ENCODE data around the gene DPM3. TPM values are rescaled to one million over a fixed set of nuclear protein-coding genes. Genes with fewer than 3 reads are reported as not detected.

The DPM3 gene
- total and polyA plus RNA-seq, 8 donors: 19.6 to 91.0 (median 29.1) TPM

DNA sequence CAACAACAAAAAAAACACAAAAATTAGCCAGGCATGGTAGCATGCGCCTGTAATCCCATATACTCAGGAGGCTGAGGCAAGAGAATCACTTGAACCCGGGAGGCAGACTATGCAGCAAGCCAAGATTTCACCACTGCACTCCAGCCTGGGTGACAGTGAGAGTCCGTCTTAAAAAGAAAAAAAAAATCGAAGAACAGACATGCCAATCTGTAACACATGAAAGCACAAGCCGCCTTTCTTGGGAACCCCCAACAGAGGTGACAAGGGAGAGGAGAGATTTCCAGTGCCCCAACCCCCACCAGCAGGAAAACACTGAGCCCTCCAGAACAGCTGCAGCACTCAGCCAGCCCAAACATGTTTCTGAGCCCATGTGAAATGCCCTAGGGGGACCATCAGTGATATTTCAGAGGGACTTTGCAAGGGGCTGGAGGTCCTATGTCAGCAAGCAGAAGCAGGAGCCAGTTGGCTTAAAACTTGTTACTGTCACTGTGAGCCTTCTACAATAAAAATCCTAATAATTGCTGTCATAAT, 26.8 kb downstream of the DPM3 start:
- H3K36me3 ChIP-seq: no peaks in the 10 kb centered on the region
- no peaks in the 10 kb centered on the region for H3K4me1 ChIP-seq
- intact Hi-C loops (cut with DNase I): no loop called here
- H3K9me3 ChIP-seq: no peaks in the 10 kb centered on the region
- H3K27ac ChIP-seq: no peak overlapping the region
- no peaks in the 10 kb centered on the region for H3K27me3 ChIP-seq
- no peak for DNase-seq
- no peak overlapping the region for H3K4me3 ChIP-seq
- no peak for ATAC-seq
- TF ChIP-seq, protein P1, sequence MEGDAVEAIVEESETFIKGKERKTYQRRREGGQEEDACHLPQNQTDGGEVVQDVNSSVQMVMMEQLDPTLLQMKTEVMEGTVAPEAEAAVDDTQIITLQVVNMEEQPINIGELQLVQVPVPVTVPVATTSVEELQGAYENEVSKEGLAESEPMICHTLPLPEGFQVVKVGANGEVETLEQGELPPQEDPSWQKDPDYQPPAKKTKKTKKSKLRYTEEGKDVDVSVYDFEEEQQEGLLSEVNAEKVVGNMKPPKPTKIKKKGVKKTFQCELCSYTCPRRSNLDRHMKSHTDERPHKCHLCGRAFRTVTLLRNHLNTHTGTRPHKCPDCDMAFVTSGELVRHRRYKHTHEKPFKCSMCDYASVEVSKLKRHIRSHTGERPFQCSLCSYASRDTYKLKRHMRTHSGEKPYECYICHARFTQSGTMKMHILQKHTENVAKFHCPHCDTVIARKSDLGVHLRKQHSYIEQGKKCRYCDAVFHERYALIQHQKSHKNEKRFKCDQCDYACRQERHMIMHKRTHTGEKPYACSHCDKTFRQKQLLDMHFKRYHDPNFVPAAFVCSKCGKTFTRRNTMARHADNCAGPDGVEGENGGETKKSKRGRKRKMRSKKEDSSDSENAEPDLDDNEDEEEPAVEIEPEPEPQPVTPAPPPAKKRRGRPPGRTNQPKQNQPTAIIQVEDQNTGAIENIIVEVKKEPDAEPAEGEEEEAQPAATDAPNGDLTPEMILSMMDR (IDR thresholded peaks at IDR 0.05): no peak

DNA sequence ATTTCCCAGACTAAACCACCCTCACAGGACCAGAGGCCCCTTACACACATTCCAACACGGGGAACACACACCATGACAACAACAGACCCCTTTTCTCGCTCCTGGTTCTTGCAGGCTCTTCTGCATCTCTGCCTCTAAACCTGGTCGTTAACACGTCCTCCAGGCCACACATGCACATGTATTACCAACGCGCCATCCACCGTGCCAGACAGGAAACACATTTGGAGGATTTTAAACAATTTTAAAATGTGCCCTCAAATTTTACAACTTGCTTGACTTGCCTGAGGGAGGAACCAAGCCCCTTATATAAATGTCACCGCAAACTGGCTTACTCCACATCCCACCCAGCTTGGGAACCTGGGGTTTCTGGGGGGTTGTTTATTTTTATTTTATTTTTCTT, 29.5 kb downstream of the DPM3 start:
- intact Hi-C loops (cut with DNase I): no loop called here

DNA sequence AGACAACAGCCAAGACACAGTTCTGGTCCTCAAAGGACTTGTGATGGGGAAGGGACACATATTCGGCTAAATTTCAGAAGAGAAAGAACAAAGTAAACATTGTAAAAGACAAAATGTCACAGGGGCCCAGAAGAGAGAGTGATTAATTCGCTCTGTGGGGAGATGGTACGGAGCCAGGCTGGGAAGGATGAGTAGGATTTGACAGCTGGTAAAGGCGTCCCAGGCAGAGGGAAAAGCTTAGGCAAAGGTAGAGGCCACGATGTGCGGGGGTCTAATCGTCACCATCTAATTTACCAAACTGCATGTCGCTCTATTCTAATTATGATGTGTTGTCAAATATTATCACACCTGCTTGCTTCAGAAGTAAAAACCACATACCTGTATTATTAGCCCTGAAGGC, 29.9 kb downstream of the DPM3 start:
- Histone ChIP-seq H3K4me1 (no peaks in the 10 kb centered on the region), H3K36me3 (no peaks in the 10 kb centered on the region), H3K9me3 (no peaks in the 10 kb centered on the region), H3K4me3 (no peak overlapping the region), H3K27ac (no peak overlapping the region), H3K27me3 (no peaks in the 10 kb centered on the region)
- ATAC-seq (no peak), DNase-seq (no peak)
- TF ChIP-seq, protein P1 (IDR thresholded peaks at IDR 0.05): no peak
- intact Hi-C loops (cut with DNase I): no loop called here

More for the DNA sequence above, 29.5 kb downstream of the DPM3 start:
- TF ChIP-seq, protein P1 (IDR thresholded peaks at IDR 0.05): no peak
- H3K27ac ChIP-seq: no peak overlapping the region
- no peaks in the 10 kb centered on the region for H3K4me1 ChIP-seq
- H3K27me3 ChIP-seq: no peaks in the 10 kb centered on the region
- DNase-seq: no peak
- no peak for ATAC-seq
- H3K4me3 ChIP-seq: no peak overlapping the region
- H3K36me3 ChIP-seq: no peaks in the 10 kb centered on the region
- H3K9me3 ChIP-seq: no peaks in the 10 kb centered on the region

DNA sequence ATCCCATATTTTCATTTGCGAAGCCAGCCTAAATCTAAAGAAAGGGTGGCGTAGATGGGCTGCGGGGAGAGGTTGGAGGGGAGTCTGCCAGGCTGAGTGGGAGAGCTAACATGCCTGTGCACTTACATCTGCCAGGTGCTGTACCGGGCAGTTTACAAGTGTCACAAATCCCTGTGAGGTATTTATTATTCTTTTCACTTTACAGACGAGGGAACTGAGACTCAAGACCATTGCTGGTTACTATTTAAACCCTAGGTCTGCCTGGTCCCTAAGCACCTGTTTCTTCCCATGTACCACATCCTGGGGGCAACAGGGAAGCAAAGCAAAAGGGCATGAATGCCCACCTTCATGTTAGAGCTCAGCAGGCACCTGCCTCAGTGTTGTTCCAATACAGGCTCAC, 32.0 kb downstream of the DPM3 start:
- Histone ChIP-seq H3K27ac (no peak overlapping the region), H3K36me3 (no peaks in the 10 kb centered on the region), H3K9me3 (no peaks in the 10 kb centered on the region), H3K4me1 (peaks cover 0 to 7% of the 10 kb centered on the region in 2 donors), H3K4me3 (no peak overlapping the region), H3K27me3 (no peaks in the 10 kb centered on the region)
- TF ChIP-seq, protein P1 (IDR thresholded peaks at IDR 0.05): no peak
- intact Hi-C loops (cut with DNase I): no loop called here
- ATAC-seq: no peak
- no peak for DNase-seq

DNA sequence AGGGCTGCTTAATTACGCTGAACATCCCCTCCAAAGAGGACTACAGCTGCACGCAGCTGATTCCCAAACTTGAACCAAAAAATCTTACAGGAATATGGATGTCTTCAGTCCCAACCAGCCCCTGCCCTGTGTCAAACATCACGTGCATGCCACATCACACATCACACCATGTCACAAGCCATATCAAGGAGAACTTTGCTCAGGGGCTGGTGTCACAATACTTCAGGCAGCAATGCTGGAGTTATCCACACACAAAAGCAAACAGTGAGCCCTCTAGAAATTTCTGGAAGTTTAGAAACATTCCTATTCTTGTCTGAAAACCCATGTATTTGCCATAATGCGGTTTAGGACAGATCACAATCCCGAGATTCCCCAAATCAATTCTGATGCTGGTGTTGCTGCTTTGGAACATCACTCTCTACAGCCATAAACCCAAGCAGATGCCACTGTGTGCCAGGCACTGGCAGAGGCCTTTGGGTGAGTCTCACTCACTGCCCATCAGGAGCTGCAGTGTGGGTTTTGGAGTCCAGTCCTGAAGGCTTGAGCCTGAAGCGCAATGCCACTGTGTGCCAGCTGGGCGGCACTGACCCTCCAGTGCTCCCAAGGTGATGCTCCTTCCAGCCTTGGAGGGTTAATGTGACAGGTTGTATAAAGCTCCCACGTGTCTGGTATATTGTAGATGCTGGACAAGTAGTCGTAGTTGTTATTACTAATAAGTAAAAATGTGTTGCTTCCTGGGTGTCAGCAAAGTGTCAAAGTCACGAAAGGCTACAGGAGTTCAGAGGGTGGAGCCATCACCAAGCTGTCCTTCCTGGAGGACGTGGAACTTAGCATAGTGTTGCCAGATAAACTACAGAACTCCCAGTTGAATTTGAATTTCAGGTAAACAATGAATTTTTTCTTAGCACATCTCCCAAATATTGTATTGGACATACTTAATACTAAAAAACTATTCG, 32.7 kb downstream of the DPM3 start:
- no peak for DNase-seq
- Histone ChIP-seq H3K4me3 (no peak overlapping the region), H3K4me1 (peaks cover 0 to 13% of the 10 kb centered on the region in 2 donors), H3K27me3 (no peaks in the 10 kb centered on the region), H3K27ac (no peak overlapping the region), H3K36me3 (no peaks in the 10 kb centered on the region), H3K9me3 (no peaks in the 10 kb centered on the region)
- TF ChIP-seq, protein P1 (IDR thresholded peaks at IDR 0.05): no peak
- ATAC-seq: no peak
- intact Hi-C loops (cut with DNase I): no loop called here

All from left lung (tissue), 10 donors.